Keratinocyte (primary cell): ENCODE measurements around the gene LAMA2. TPM values are rescaled to one million over a fixed set of nuclear protein-coding genes. Genes with fewer than 3 reads are reported as not detected.

Source experiments
- DNase-seq: peaks from one replicate; pipeline ENCODE4 v3.0.0-alpha.2; 2011; ENCODE audit warnings: low read depth, missing footprints, low spot score
- FAIRE-seq: peaks from 2 replicates; lab custom pipeline; 2011; peaks lifted over from hg19 to GRCh38; lab: Jason Lieb, UNC
- H2AFZ ChIP-seq: 2 replicates; pipeline ENCODE4 v1.6.0; 2012; ENCODE audit warnings: low read length, control low read depth, inconsistent platforms; ENCODE audit not compliant: control insufficient read depth
- H3K27ac ChIP-seq: 2 replicates; pipeline ENCODE4 v1.5.1; 2011; ENCODE audit warnings: low read length; ENCODE audit not compliant: control insufficient read depth, insufficient read depth
- H3K27me3 ChIP-seq: 3 replicates; pipeline ENCODE4 v1.6.0; 2011; ENCODE audit warnings: low read length; ENCODE audit not compliant: control insufficient read depth, insufficient read depth; ENCODE audit errors: extremely low read depth
- H3K36me3 ChIP-seq, 2 experiments: 2 replicates in 1 of 2; 3 replicates in 1 of 2; pipeline ENCODE4 v1.5.1; 2011; ENCODE audit warnings: low read length in 2 of 2, mild to moderate bottlenecking in 1 of 2; ENCODE audit not compliant: control insufficient read depth in 2 of 2, insufficient read depth in 2 of 2; ENCODE audit errors: extremely low read depth in 1 of 2
- H3K4me1 ChIP-seq: 3 replicates; pipeline ENCODE4 v1.5.1; 2011; ENCODE audit warnings: low read length; ENCODE audit not compliant: control insufficient read depth, insufficient read depth; ENCODE audit errors: extremely low read depth
- H3K4me2 ChIP-seq: 3 replicates; pipeline ENCODE4 v1.6.0; 2011; ENCODE audit warnings: low read depth, low read length; ENCODE audit not compliant: control insufficient read depth, insufficient read depth; ENCODE audit errors: extremely low read depth
- H3K4me3 ChIP-seq, 3 experiments: fragments of 200-600 bp in 1 of 3; sonication (generic) in 1 of 3; 2 replicates in 2 of 3; 3 replicates in 1 of 3; pipeline ENCODE4 v1.5.1; 2011 to 2016; ENCODE audit warnings: low read length in 3 of 3, mild to moderate bottlenecking in 3 of 3, control low read depth in 2 of 3, inconsistent platforms in 1 of 3, low read depth in 1 of 3, mixed read lengths in 1 of 3, mixed run types in 1 of 3, moderate library complexity in 1 of 3; ENCODE audit not compliant: control insufficient read depth in 2 of 3, insufficient read depth in 2 of 3; ENCODE audit errors: extremely low read depth in 1 of 3
- H3K79me2 ChIP-seq: 2 replicates; pipeline ENCODE4 v1.6.0; 2012; ENCODE audit warnings: low read length; ENCODE audit not compliant: control insufficient read depth, insufficient read depth
- H3K9ac ChIP-seq: 3 replicates; pipeline ENCODE4 v1.6.0; 2011; ENCODE audit warnings: low read length; ENCODE audit not compliant: control insufficient read depth, insufficient read depth; ENCODE audit errors: extremely low read depth
- H3K9me1 ChIP-seq: 3 replicates; pipeline ENCODE4 v1.6.0; 2011; ENCODE audit warnings: low read length; ENCODE audit not compliant: control insufficient read depth, insufficient read depth; ENCODE audit errors: extremely low read depth
- H3K9me3 ChIP-seq: 2 replicates; pipeline ENCODE4 v1.5.1; 2012; ENCODE audit warnings: low read depth, low read length; ENCODE audit not compliant: control insufficient read depth
- H4K20me1 ChIP-seq: 3 replicates; pipeline ENCODE4 v1.6.0; 2011; ENCODE audit warnings: low read length; ENCODE audit not compliant: control insufficient read depth, insufficient read depth; ENCODE audit errors: extremely low read depth
- EZH2 ChIP-seq: IDR thresholded peaks from one replicate; pipeline ENCODE4 v1.6.1; 2012; ENCODE audit warnings: inconsistent platforms, mild to moderate bottlenecking, low read length, moderate library complexity
- dilution Hi-C: fragments of 300-500 bp; cut with MboI; formaldehyde crosslinking; loops from one replicate; pipeline ENCODE4 v1.7.0; 2020; ENCODE audit warnings: low sequenced_read_pairs; ENCODE audit not compliant: extremely low pct_ligation_motif_present
- polyA plus RNA-seq, 5 experiments: library from polyadenylated mRNA; depleted of rRNA in 3 of 5; stranded (reverse) in 3 of 5; stranded (forward) in 1 of 5; unstranded in 1 of 5; fragments of >200 nt; gene quantifications; 1 replicate in 1 of 5; 2 replicates in 3 of 5; 3 replicates in 1 of 5; pipeline versions ENCODE4 v1.2.1 to v1.2.3, GENCODE V29; 2011 to 2012; ENCODE audit warnings: missing spikeins in 2 of 5, low read depth in 1 of 5, low replicate concordance in 1 of 5
- TF ChIP-seq, protein P1 (sequence below), 3 experiments: IDR thresholded peaks in 1 of 3; conservative IDR thresholded peaks in 1 of 3; optimal IDR thresholded peaks in 1 of 3; 2 replicates in 2 of 3; 3 replicates in 1 of 3; pipeline versions ENCODE3 to v1.5.1; 2011; ENCODE audit warnings: low read length in 3 of 3, mild to moderate bottlenecking in 3 of 3, moderate library complexity in 2 of 3, control low read depth in 1 of 3, inconsistent platforms in 1 of 3; ENCODE audit not compliant: insufficient read depth in 2 of 3; ENCODE audit errors: extremely low read depth in 1 of 3

The LAMA2 gene
- polyA plus RNA-seq, 1 donor (not counting 4 experiments of a cell fraction or from before 2014, with no cell fraction given), result 1.4 TPM

DNA sequence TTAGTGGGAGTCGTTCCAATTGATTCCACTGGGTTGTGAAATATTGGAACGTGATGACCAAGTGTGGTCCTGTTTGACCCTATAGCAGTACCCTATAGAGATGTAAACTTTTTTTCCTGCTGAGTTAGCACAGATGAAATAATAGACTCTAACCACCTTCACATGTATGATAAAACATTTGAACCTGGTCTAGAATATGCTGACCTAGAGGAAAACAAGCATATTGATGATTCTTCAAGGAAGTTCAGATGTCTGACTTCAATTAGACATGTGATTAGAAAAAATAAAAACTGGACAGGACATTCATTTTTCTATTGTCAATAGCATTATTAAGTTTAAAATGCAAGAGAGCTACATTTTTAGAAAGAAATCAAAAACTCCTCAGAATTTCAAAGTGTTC is 424.9 kb downstream of the LAMA2 start:
- Histone ChIP-seq H3K4me3 (no peak overlapping the region), H3K36me3 (no peaks in the 10 kb centered on the region), H3K27me3 (no peaks in the 10 kb centered on the region), H4K20me1 (no peaks in the 10 kb centered on the region), H3K27ac (no peak overlapping the region), H3K9ac (no peak overlapping the region), H3K79me2 (no peaks in the 10 kb centered on the region), H3K4me2 (no peak overlapping the region), H2AFZ (no peak overlapping the region), H3K4me1 (no peaks in the 10 kb centered on the region), H3K9me3 (no peaks in the 10 kb centered on the region), H3K9me1 (no peaks in the 10 kb centered on the region)
- dilution Hi-C loops, result no loop called here
- no peak for FAIRE-seq
- no peak for DNase-seq
- TF ChIP-seq, protein P1, sequence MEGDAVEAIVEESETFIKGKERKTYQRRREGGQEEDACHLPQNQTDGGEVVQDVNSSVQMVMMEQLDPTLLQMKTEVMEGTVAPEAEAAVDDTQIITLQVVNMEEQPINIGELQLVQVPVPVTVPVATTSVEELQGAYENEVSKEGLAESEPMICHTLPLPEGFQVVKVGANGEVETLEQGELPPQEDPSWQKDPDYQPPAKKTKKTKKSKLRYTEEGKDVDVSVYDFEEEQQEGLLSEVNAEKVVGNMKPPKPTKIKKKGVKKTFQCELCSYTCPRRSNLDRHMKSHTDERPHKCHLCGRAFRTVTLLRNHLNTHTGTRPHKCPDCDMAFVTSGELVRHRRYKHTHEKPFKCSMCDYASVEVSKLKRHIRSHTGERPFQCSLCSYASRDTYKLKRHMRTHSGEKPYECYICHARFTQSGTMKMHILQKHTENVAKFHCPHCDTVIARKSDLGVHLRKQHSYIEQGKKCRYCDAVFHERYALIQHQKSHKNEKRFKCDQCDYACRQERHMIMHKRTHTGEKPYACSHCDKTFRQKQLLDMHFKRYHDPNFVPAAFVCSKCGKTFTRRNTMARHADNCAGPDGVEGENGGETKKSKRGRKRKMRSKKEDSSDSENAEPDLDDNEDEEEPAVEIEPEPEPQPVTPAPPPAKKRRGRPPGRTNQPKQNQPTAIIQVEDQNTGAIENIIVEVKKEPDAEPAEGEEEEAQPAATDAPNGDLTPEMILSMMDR (optimal IDR thresholded peaks at IDR 0.05 in 1 of 3, IDR thresholded peaks at IDR 0.05 in 1 of 3, conservative IDR thresholded peaks at IDR 0.05 in 1 of 3; ENCODE audit: extremely low read depth in 1 of 3, insufficient read depth in 2 of 3, low read length in 3 of 3), result no peak
- no peak for TF ChIP-seq EZH2

DNA sequence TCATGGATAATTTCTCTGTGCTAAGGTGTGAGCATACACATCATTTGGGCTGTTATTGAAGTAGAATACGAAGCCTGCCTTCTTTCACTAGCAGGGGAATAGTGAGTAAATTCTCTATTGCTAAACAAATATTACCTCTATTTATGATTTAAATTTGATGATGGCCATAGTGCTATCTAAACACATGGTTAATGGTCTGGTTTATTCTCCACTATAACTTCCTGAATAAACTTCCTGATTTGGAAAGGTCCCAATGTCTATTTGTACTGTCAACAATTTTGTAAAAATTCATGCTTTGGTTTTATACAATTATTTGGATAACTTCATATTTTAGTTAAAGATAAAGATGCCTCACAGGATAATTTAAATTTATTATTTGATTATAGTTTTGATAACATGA is 426.2 kb downstream of the LAMA2 start:
- TF ChIP-seq EZH2, result no peak
- no peaks in the 10 kb centered on the region for H3K9me1 ChIP-seq
- H3K27me3 ChIP-seq, result no peaks in the 10 kb centered on the region
- H3K9ac ChIP-seq, result no peak overlapping the region
- H3K79me2 ChIP-seq, result no peaks in the 10 kb centered on the region
- peaks cover 3% of the 10 kb centered on the region for H3K4me1 ChIP-seq
- H3K36me3 ChIP-seq, result no peaks in the 10 kb centered on the region
- H3K9me3 ChIP-seq, result no peaks in the 10 kb centered on the region
- FAIRE-seq (no peak), DNase-seq (no peak)
- no peaks in the 10 kb centered on the region for H4K20me1 ChIP-seq
- no peak overlapping the region for H3K4me2 ChIP-seq
- H3K27ac ChIP-seq, result no peak overlapping the region
- no peak overlapping the region for H2AFZ ChIP-seq
- H3K4me3 ChIP-seq, result no peak overlapping the region
- dilution Hi-C loops, result no loop called here

DNA sequence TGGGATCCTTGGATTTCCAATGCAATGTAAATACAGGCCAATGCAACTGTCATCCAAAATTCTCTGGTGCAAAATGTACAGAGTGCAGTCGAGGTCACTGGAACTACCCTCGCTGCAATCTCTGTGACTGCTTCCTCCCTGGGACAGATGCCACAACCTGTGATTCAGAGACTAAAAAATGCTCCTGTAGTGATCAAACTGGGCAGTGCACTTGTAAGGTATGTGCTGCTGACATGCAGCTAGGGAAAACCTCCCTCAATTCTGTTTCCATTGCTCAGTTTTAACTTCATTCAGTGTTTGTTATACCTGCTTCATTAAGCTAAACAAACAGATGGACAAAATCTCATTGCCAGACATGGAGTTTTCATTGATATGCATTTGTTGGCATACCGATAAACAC is 429.9 kb downstream of the LAMA2 start:
- H3K9ac ChIP-seq, result no peak overlapping the region
- DNase-seq (no peak), FAIRE-seq (peak; percentile 36)
- peaks cover 3% of the 10 kb centered on the region for H3K4me1 ChIP-seq
- no peak overlapping the region for H2AFZ ChIP-seq
- H3K4me2 ChIP-seq, result no peak overlapping the region
- H4K20me1 ChIP-seq, result no peaks in the 10 kb centered on the region
- H3K27me3 ChIP-seq, result no peaks in the 10 kb centered on the region
- no peak overlapping the region for H3K4me3 ChIP-seq
- no peak overlapping the region for H3K27ac ChIP-seq
- H3K9me1 ChIP-seq, result no peaks in the 10 kb centered on the region
- TF ChIP-seq, protein P1 (optimal IDR thresholded peaks at IDR 0.05 in 1 of 3, IDR thresholded peaks at IDR 0.05 in 1 of 3, conservative IDR thresholded peaks at IDR 0.05 in 1 of 3; ENCODE audit: extremely low read depth in 1 of 3, insufficient read depth in 2 of 3, low read length in 3 of 3), result no peak
- TF ChIP-seq EZH2, result no peak
- H3K36me3 ChIP-seq, result no peaks in the 10 kb centered on the region
- H3K79me2 ChIP-seq, result no peaks in the 10 kb centered on the region
- H3K9me3 ChIP-seq, result no peaks in the 10 kb centered on the region
- dilution Hi-C loops, result no loop called here
